HG02678 (cell line): ENCODE measurements around the gene FAAH2.
"Not testable (repeated sequence)": the region's sequence is repeated elsewhere in the genome, so short reads cannot be mapped to it uniquely, and the experiment has no call there.

Source experiments
- ATAC-seq: cut with Tn5 transposase; IDR thresholded peaks from one replicate; pipeline ENCODE4 v1.9.1; 2021; ENCODE audit warnings: mild to moderate bottlenecking, moderate library complexity; ENCODE audit not compliant: unreplicated experiment

The FAAH2 gene

GRCh38 chrX:57286507-57287251, at the start of gene FAAH2:
TSS of gene FAAH2 (plus strand) at chrX:57286706. CDS start at chrX:57286826, 120 bp downstream.
- ATAC-seq, result peak; percentile 92

- ATAC-seq, result no peak
These were observed 44.5 kb upstream of the FAAH2 start for GRCh38 chrX:57241967-57242366.

DNA sequence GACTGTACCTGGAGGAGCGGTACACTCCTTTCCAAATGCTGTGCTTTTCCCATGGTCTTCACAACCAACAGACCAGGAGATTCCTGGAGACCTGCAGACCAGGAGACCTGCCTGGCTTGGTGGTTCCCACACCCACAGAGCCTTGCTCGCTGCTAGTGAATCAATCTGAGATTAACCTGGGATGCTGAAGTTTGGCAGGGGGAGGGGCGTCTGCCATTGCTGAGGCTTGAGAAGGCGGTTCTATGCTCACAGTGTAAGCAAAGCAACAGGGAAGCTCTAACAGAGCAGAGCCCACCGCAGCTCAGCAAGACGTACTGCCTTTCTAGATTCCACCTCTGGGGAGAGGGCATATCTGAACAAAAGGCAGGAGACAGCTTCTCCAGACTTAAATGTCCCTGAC, 34.5 kb upstream of the FAAH2 start:
- ATAC-seq, result no peak

- no peak for ATAC-seq
These were observed 21.4 kb upstream of the FAAH2 start for GRCh38 chrX:57265126-57265525.

- ATAC-seq, result no peak
These were observed 20.2 kb upstream of the FAAH2 start for GRCh38 chrX:57266275-57266674.

- ATAC-seq, result no peak
These were observed 19.6 kb upstream of the FAAH2 start for GRCh38 chrX:57266871-57267270.

GRCh38 chrX:57267308-57267707, 19.2 kb upstream of the FAAH2 start:
- no peak for ATAC-seq

- no peak for ATAC-seq
These were observed 15.5 kb upstream of the FAAH2 start for GRCh38 chrX:57270980-57271379.

DNA sequence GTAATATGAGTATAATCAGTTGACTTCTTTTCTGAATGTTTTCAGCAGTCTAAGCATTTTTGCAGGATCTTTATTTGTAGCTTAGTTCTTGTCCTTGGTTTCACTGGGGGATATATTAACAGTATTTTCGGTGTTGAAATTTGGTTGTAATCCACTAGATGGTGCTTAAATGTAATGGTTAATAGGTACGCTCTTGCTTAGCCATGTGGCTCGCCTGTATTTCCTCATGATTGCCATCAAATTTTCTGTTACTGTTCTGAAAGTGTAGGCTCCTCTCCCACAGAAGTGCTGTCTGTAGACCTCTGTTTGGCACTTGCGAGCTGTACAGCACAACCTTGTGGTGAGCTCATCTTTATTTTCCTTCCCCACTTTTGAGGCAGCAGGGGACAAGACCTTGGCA, 3.9 kb upstream of the FAAH2 start:
- ATAC-seq, result no peak

- no peak for ATAC-seq
These were observed 1.5 kb upstream of the FAAH2 start for GRCh38 chrX:57285001-57285400.

DNA sequence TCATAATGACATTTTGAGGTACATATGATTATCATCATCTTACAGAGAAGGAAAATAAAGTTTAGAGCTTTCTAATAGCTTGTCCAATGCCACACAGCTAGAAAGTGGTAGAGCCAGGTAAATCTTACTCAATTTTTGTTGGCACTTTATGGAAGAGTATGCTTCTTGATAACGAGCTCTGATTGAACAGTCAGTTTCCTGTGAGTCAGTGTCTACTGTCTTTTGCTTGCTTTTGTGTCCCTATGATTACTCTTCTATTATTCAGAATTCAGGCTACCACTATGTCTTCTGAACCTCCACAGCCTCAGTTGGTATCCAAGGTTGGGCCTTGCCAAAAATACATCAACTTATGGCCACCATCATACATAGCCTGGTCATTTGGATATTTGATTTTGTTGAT, 2.6 kb downstream of the FAAH2 start:
- ATAC-seq, result no peak

DNA sequence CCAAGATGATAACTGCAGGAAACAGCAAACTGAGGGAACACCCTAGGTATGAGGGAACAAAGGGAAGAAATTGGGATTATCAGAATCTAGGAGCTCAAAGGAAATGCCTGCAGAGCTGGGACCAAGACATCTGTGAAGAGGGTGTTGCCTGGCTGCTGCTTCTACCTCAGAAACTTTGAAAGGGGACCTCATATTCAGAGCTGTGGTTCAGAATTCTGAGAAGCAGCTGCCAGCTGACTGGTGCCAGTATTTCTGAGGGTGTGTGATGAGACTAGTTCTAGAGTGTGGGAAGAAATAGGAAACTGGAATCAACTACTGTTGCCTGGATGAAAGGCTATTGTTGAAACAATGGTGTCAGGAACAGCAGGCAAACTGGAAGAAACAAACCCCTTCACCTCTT, 8.5 kb downstream of the FAAH2 start:
- ATAC-seq, result no peak

DNA sequence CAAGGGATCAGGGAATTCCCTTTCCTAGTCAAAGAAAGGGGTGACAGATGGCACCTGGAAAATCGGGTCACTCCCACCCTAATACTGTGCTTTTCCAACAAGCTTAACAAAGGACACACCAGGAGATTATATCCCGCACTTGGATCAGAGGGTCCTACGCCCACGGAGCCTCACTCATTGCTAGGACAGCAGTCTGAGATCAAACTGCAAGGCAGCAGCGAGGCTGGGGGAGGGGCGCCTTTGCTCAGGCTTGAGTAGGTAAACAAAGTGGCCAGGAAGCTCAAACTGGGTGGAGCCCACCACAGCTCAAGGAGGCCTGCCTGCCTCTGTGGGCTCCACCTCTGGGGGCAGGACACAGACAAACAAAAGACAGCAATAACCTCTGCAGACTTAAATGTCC, 9.2 kb downstream of the FAAH2 start:
- ATAC-seq, result not testable (repeated sequence)

- ATAC-seq, result no peak
These were observed 27.2 kb downstream of the FAAH2 start for GRCh38 chrX:57313583-57314215.

DNA sequence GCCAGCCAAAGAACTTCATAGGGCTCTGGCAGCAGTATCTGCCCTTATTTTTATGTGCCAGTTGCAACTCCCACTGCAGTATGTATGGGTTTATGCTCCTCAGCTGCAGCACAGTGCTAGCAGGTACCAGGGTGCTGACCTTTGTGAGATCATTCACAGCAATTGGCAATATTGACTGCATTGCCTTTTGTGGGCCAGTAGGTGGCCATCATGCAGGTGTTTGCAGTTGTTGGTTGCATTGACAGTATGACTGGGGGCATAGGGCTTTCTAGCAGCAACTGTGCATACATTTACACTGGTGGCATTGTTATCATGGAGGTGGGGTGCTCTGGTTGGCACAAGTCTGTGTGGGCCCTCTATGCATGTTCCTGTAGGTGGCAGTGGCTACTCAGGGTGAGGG, 42.5 kb downstream of the FAAH2 start:
- ATAC-seq, result no peak

DNA sequence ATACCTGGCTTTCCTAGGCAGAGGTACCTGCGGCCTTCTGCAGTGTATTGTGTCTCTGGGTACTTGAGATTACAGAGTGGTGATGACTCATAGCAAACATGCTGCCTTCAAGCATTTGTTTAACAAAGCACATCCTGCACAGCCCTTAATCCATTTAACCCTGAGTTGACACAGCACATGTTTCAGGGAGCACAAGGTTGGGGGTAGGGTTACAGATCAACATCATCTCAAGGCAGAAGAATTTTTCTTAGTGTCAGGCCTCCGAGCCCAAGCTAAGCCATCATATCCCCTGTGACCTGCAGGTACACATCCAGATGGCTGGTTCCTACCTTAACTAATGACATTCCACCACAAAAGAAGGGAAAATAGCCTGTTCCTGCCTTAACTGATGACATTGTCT, 49.3 kb downstream of the FAAH2 start:
- not testable (repeated sequence) for ATAC-seq

DNA sequence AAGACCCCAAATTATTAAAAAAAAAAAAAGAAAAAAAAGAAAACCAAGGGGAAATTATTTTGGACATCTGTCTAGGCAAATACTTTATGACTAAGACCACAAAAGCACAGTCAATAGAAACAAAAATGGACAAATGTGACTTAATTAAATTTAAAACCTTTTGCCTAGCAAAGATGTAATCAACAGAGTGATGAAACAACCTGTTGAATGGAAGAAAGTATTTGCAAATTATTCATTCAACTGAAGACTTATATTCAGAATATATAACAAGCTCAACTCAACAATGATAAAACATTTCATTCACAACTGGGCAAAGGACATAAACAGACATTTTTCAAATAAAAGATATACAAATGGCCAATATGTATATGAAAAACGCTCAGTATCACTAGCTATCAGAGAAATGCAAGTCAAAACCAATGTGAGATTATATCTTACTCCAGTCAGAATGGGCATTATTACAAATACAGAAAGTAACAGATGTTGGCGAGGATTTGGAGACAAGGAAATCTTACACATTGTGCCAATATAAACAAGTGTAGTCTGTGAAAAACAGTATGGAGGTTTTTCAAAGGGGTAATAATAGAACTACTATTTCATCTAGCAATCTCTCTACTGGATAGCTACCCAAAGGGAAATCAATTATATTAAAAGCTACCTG, 67.1 kb downstream of the FAAH2 start:
- no peak for ATAC-seq

- no peak for ATAC-seq
These were observed 77.6 kb downstream of the FAAH2 start for GRCh38 chrX:57364145-57364544.

DNA sequence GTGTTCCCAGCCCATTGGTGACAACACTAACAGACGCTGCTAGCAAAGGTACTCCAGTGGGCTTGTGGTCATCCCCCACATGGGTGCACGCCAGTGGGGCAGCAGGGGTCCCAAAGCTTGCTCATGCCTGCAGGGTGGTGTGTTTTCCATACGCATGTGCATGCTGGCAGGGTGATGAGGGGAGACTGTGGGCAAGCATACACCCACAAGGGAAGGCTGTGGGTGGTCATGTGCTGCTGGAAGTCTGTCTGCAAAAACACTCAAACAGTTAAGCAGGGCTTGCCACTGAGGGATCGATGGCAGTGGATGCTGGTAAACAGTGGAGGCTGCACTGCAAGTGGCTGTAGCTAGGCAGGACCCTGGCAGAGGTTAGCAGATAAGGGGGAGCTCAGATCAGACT, 79.9 kb downstream of the FAAH2 start:
- ATAC-seq, result no peak

DNA sequence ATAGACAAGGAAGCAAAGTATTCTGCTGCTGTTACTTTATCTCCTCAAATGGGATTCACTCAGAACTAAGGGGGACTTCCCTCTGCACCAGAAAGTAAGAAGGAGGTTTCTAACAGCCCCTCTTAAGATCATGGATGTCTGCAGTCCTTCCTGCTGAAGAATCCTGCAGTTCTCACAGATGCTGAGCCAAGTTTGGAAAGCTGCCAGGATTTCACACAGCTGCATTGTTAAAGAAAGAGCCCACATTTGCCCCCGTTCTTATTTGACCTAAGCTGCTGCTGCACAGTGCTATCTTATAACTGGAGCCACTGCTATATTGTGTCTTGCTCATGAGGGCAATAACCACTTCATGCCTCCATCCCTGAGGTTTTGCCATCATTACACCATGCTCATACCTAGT, 81.1 kb downstream of the FAAH2 start:
- no peak for ATAC-seq

GRCh38 chrX:57368158-57368557, 81.7 kb downstream of the FAAH2 start:
- no peak for ATAC-seq

GRCh38 chrX:57379296-57379695, 92.8 kb downstream of the FAAH2 start:
- ATAC-seq, result no peak
